ENCODE results near the gene LIPT2. TPM values are rescaled to one million over a fixed set of nuclear protein-coding genes. Genes with fewer than 3 reads are reported as not detected.

Gene LIPT2
- total RNA-seq, 1 experiment from 2014 or later = 8.2 TPM

DNA sequence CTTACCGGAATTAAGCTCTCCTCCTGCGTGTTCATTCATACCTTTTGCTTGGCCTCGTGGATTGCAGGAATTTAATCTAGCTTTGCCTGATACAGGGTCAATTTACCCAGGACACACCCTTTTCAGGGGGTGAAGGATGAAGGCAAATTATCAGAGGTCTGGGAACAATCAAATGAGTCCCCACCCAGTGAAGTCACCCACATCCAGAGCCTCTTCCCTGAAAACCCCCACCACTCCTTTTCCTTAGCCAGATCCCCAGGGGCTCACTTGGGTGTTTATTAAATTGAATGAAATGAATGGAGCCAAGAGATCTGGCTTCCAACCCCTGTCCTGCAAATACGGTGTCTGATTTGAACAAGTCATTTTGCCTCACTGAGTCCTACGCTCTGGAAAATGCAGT, 31.0 kb upstream of the LIPT2 start:
- H3K27ac Mint-ChIP-seq = no peak overlapping the region
- no CpG with 5 or more reads among the region's 5 CpGs for WGBS (ENCODE audit: extremely low coverage, insufficient read length, low lambda C conversion rate)
- Histone ChIP-seq H2BK20ac (ENCODE audit: low read depth, low read length, poor library complexity, severe bottlenecking) (no peak overlapping the region), H3K4me1 (ENCODE audit: insufficient read depth, low read length) (no peaks in the 10 kb centered on the region), H3K4me2 (ENCODE audit: insufficient read depth, insufficient read length, low read length) (no peak overlapping the region), H3K18ac (ENCODE audit: insufficient read length, low read depth, low read length) (no peak overlapping the region), H3K4ac (ENCODE audit: low read depth, low read length) (no peak overlapping the region), H3K9ac (ENCODE audit: extremely low read depth, insufficient read length, low read length) (no peak overlapping the region), H2BK15ac (ENCODE audit: low read depth, low read length) (no peak overlapping the region), H3T11ph (ENCODE audit: low read length) (no peak overlapping the region), H2BK120ac (ENCODE audit: low read depth, low read length, poor library complexity, severe bottlenecking) (no peak overlapping the region), H3K56ac (ENCODE audit: insufficient read length, low read depth, low read length) (no peak overlapping the region), H3K23me2 (ENCODE audit: insufficient read length, low read depth, low read length, poor library complexity, severe bottlenecking) (no peaks in the 10 kb centered on the region), H3K14ac (ENCODE audit: insufficient read depth, low read length) (no peak overlapping the region), H3K79me1 (ENCODE audit: insufficient read depth, low read depth, low read length, poor library complexity, severe bottlenecking) (no peaks in the 10 kb centered on the region), H2BK12ac (ENCODE audit: insufficient read length, low read depth, low read length) (no peak overlapping the region), H3K27me3 (ENCODE audit: insufficient read depth, low read length) (no peaks in the 10 kb centered on the region), H3K27ac (ENCODE audit: insufficient read length, low read depth, low read length) (no peak overlapping the region), H4K5ac (ENCODE audit: insufficient read length, low read depth, low read length) (no peak overlapping the region), H3K79me2 (ENCODE audit: insufficient read depth, low read length) (no peaks in the 10 kb centered on the region), H4K91ac (ENCODE audit: insufficient read length, low read depth, low read length) (no peak overlapping the region), H4K8ac (replicated peaks; ENCODE audit: insufficient read length, low read depth, low read length) (no peak overlapping the region), H4K20me1 (ENCODE audit: control insufficient read depth, insufficient read depth, insufficient read length) (no peaks in the 10 kb centered on the region), H2AK5ac (ENCODE audit: insufficient read length, low read length) (no peak overlapping the region), H2BK5ac (ENCODE audit: insufficient read length, low read length) (no peak overlapping the region), H3K9me3 (ENCODE audit: control insufficient read depth, low read depth, low read length) (no peaks in the 10 kb centered on the region), H2AFZ (ENCODE audit: low read length) (no peak overlapping the region), H3K23ac (ENCODE audit: insufficient read length, low read depth, low read length) (no peak overlapping the region)
- H3K27me3 Mint-ChIP-seq (ENCODE audit: low read depth) = no peaks in the 10 kb centered on the region; the same call in 1 of the 2 replicates
- H3K36me3 Mint-ChIP-seq (ENCODE audit: insufficient read depth in 1 of 3, low read depth in 3 of 3) = no peaks in the 10 kb centered on the region
- H3K4me3 Mint-ChIP-seq = no peak overlapping the region
- DNase-seq = no peak
- no peaks in the 10 kb centered on the region; a peak in 1 of 4 replicates for H3K4me1 Mint-ChIP-seq
- no peaks in the 10 kb centered on the region for H3K9me3 Mint-ChIP-seq
- TF ChIP-seq CTCF (conservative IDR thresholded peaks at IDR 0.05) = no peak

Data from H9 (cell line).